GM20431 (cell line): Measurements from ENCODE around the gene TMIGD2.

Source experiments
- in situ Hi-C: fragments of 300-500 bp; cut with MseI, MboI; formaldehyde crosslinking; loops from one replicate; pipeline ENCODE4 v1.15.0; 2020; ENCODE audit warnings: low sequenced_read_pairs; ENCODE audit not compliant: unreplicated experiment

Gene TMIGD2

DNA sequence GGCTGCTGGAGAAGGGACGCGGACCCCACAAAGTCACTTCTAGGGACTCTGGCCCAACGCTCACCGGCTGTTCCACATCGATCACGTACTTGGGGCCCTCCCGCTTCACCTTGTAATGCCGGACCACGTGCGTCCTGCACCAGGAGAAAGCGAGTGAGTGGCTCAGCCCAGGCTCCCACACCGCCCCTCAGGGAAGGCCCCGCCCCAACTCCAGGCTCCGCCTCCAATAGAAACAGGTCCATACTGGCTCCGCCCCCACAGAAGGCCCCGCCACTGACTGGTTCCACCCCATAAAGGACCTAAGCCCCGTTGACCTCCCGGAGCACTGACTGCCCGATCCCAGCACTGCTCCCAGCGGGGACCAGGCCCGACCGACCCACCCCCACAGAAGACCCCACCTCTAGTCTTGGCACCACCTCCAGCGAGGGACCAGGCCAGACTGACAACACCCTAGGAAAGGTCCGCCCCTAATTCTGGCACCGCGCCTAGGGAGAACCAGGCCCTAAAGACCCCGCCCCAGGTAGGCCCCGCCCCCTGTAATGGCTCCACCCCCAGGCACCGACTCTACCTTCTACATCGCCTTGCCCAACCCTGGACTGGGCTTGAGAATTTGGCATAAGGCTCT, 25.2 kb upstream of the TMIGD2 start:
- in situ Hi-C loops, result no loop called here

DNA sequence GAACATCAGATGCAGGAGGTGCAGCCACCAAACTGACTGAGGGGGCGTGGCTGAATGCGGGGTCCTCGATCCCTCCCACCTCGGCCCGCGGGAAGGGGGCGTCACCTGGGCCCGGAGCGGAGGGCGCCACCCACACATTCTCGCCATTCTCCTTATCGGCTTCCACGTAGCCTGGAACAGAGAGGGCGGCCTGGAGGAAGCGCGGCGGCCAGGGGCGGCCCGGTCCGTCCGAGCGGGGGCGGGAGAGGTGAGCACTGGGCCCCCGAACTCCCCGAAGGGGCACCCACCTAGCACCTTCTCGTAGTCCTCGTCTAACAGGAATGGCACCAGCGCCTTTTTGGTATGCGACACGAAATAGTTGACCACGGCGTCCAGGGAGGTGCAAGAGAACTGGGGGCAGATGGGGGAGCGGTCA, 24.7 kb upstream of the TMIGD2 start:
- in situ Hi-C loops, result no loop called here

DNA sequence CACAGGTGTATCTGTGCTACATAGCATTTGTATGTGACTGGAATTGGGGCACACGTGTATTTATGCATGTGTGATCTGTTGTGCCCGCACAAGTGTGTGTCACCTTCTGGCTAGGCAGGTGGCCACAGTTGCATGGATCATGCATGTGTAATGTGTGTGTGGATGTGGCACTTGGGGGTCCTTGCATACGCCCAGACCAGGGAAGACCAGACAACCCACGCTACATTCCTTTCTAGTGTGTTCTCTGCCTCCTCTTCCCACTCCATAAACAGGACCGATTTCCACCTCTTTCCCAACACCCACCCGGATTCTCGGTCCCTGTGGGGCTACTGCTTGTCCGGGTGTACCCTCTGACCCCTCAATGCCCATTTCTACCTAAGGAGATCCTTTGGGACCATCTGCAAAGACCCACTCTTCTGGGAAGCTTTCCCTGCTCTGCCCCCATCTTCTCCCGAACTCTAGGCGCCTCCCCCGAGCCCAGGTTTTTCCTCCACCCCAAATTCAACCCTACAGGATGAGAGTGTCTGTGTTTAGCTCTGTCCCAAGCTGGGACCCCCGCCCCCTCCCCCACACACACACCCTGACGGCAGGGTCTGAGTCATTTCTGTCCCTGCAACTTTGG, 24.1 kb upstream of the TMIGD2 start:
- in situ Hi-C loops, result no loop called here

DNA sequence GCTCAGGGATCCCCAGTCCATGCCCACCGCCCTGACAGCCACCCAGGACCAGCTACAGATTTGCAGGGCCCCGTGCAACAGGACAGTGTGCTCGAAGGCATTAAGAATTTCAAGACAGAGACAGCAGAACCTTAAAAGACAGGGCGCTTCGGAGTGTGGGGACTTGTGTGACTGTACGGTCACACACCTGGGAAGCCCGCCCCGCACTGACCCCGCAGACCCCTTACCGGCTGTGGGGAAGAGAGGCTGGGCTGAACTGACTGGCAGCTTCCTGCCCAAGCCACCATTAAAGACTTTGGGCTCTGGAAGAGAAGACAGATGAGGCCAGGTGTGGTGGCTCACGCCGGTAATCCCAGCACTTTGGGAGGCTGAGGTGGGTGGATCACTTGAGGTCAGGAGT, 22.0 kb upstream of the TMIGD2 start:
- in situ Hi-C loops, result no loop called here

DNA sequence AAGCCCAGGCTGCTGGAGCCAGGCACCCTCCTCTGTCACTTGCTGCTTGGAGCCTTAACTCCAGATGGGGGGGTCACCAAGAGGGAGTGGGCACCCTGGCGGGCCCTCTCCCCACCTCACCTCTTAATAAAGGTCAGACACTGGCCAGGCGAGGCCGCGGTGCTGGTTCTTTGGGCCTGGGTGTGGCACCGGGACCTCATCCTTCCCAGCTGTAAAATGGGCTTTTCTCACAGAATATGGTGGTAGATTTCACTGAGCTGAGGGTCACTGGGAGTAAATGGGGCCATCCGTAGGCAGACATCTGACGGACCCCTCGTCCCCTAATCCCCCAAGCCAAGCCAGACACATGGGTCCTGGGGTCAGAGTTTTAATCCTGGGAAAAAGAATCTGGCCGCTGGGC, 21.5 kb upstream of the TMIGD2 start:
- in situ Hi-C loops, result no loop called here

DNA sequence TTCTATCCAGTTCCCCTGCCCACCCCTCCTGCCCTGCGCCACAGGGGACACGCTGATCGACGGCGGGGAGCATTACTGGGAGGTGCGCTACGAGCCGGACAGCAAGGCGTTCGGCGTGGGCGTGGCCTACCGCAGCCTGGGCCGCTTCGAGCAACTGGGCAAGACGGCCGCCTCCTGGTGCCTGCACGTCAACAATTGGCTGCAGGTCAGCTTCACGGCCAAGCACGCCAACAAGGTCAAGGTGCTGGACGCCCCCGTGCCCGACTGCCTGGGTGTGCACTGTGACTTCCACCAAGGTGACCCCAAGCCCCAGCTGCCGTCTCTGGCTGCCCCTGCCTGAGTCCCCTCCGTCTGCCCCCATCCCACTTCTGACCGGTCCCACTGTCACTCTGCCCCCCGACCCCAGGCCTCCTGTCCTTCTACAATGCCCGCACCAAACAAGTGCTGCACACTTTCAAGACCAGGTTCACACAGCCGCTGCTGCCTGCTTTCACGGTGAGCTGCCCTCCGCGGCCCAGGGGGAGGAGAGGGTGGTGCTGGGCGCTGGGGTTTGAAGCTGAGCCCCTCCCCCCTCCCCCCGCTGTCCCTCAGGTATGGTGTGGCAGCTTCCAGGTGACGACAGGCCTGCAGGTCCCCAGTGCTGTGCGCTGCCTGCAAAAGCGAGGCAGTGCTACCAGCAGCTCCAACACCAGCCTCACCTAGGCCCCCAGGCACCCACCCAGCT, 20.9 kb upstream of the TMIGD2 start:
- in situ Hi-C loops, result no loop called here

DNA sequence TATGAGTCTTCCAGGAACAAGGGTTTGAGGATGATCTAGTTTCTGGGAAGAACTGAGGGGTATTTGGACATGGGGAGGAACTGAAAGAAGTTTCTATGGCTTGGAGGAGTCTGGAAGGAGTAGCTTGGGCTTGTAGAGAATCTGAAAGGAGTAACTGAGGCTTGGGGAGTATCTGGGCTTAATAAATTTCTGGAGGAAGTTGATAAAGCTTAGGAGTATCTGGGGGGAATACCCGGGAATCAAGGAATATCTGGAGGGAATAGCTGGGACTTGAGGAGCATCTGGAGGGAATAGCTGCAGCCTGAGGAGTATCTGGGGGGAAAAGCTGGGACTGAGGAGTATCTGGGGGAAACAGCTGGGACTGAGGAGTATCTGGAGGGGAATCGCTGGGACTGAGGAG, 18.2 kb upstream of the TMIGD2 start:
- in situ Hi-C loops, result no loop called here

DNA sequence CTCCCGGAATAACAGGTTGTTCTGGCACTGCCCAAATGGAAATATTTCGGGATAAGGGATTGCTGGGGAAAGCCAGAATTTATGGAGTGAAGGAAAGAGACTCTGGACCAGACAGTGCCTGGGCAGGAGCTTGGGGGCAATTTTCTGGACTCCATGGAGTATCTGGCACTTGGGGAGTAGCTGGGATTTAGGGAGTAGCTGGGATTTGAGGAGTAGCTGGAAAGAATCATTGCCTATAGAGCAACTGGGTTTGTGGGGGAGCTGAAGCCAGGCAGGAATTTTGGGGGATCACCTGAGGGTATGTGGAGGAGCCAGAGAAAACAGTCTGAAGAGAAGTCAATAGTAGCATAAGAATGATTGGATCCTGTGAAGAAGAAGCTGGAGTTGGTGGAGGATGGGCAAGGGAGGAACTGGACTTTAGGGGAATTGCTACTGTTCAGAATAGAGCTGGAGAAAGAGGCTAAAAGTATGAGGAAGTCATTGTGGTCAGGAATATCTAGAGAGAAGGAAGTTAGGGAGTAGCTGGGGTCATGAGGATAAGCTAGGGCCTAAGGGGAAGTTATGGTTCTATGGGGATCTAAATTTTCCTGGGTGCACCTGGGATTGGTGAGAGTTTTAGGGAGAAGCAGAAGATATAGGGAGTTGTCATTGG, 17.0 kb upstream of the TMIGD2 start:
- in situ Hi-C loops, result no loop called here

DNA sequence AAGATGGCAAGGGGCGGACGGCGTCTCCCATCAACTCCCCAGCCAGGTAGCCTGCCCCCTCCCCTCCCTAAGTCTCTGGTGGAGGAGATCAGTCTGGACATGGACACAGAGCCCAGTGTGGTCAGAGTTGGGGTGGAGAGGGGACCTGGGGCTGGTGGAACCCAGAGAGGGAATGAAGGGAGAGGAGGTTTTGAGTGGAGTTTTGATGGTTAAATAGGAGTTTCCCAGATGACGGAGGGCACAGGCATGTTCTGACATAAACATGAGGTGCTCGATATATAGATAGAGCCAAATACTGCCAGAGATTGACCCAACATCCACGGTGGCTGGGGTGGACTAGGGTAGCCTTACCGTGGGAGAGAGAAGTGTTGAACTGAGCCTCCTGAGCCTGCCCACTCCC, 16.3 kb upstream of the TMIGD2 start:
- in situ Hi-C loops, result no loop called here

DNA sequence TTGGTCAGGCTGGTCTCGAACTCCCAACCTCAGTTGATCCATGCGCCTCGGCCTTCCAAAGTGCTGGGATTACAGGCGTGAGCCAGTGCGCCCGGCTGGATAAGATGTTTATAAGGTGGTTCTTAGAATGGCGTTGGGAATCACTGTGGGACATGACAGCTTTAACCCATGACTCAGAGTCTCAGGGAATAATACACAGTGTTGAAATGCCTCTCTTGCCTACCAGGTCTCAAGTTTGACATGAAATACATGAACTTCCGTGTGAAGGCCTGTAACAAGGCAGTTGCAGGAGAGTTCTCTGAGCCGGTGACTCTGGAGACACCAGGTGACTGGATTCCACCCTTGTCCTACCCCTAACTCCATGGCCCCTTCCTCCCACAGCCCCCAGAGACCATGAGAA, 14.8 kb upstream of the TMIGD2 start:
- in situ Hi-C loops, result no loop called here

DNA sequence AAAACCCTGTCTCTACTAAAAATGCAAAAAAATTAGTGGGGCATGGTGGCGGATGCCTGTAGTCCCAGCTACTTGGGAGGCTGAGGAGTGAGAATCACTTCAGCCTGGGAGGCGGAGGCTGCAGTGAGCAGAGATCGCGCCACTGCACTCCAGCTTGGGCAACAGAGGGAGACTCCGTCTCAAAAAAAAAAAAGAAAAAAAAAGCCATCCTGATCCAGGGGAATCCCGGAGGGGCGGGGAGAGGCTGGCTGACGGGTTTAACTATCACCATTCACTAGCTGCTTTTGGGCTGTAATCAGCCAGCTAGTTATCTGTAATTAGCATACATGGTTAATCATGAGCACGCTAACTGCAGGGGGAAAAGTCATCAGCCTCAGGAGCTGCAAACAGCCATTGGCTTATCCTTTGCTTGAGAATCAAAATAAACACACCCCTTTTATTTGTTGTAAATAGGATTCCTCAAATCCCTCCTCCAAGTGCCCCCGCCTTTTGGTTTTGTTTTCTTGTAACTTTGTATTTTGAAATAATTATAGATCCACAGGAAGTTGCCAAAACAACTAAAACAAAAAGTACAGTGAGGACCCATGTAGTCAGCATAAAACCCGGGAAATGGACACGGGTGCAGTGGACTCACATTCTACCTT, 11.8 kb upstream of the TMIGD2 start:
- in situ Hi-C loops, result no loop called here

DNA sequence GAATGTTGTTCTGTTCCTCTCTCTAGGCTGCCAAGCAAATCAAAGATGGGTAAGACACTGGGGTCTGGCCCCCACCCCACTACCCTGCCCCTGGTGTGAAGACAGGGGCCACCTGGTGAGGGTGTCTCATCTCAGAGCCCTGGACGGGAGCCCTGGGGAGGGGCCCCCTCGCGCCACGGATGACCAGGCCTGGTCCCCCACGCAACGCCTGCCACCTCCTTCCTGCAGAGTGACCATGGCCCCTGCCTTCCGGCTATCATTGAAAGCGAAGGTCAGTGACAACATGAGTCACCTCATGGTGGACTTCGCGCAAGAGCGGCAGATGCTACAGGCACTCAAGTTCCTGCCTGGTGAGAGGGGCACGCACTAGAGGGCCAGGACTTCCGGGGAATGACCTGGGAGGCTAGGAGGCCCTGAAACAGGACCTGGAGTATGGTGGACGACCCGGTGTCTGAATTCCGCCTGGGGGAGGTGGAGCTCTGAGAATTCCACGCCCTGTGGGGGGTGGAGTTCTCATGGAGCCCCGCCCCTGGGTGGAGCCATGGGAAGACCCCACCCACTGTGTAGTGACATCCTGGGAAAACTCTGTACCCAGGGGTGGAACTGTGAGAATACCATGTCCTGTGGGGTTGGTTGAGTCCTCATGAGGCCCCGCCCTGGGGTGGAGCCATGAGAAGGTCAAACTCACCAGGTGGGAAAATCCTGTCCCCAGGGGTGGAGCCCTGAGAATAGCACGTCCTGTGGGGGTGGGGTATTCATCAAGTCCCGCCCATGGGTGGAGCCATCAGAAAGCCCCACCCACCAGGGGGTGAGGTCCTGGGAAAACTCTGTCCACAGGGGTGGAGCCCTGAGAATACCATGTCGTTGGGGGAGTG, 8.3 kb upstream of the TMIGD2 start:
- in situ Hi-C loops, result no loop called here

DNA sequence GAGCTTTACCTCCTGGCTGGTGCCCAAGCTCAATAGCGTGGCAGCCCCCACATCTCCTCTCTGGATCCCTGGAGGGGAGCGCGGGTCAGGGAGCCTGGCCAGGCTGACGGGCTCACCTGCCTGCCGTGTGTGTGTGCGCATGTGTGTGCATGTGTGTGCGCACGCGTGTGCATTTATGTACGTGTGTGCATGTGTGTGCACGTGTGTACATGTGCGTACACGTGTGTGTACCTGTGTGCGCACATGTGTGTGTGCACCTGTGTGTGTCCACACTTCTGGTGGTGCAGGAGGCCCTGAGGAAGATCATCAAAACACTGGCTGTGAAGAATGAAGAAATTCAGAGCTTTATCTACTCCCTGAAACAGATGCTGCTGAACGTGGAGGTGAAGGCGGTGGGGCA, 3.5 kb upstream of the TMIGD2 start:
- in situ Hi-C loops, result no loop called here

DNA sequence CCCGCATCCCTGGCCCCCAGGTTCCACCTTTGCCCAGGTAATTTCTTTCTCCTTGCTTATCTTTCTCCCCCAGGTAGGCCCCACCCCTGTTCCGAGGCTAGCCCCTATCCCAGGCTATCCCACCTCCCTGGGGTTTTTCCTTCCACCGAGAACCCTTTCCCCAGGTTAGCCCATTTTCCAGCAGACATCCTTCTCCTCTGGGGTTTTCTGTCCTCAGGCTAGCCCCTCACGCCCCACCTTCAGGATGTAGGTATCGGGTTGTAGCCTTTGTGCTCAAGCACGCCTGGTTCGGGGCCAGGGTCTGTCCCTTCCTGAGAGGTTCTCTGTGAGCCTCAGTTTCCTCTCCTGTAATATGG, 3.0 kb upstream of the TMIGD2 start:
- in situ Hi-C loops, result no loop called here

DNA sequence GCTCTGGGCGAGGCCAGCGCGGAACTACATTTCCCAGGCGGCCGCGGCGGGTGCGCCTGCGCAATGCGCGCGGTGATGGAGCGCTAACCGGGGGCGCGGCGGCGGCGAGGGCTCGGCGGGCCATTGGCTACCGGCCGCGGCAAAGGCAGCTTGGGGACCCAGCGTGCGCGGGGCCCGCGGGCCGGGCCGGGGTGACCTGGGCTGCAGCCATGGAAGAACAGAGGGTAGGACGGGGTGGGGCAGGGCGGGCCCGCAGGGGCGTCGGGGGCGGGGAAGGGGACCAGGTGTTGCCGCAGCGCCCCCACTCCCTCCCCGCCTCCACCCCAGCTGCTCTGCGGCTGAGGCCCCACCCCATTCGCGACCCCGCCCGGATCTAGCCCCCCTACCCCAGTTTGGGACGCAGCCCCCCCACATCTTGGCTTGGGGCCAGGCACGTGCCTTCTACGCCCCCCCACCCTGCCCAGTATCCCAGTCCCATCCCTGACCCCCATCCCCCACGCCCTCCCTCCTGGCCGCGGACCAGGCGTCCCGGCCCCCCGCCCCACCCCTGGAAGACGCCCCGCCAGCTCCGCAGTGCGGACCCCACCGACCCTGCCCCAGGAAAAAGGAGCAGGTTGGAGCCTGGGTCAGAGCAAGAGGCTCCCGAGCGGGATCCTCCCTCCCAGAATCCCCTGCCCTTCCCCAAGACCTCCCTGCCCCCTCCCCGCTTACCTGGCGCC, 2.5 kb upstream of the TMIGD2 start, which contains the start of gene FSD1:
Gene FSD1 (plus strand): TSS at position 61 of the 719 bp plus-strand sequence. CDS start 149 bp downstream, at position 210.
- in situ Hi-C loops, result no loop called here

DNA sequence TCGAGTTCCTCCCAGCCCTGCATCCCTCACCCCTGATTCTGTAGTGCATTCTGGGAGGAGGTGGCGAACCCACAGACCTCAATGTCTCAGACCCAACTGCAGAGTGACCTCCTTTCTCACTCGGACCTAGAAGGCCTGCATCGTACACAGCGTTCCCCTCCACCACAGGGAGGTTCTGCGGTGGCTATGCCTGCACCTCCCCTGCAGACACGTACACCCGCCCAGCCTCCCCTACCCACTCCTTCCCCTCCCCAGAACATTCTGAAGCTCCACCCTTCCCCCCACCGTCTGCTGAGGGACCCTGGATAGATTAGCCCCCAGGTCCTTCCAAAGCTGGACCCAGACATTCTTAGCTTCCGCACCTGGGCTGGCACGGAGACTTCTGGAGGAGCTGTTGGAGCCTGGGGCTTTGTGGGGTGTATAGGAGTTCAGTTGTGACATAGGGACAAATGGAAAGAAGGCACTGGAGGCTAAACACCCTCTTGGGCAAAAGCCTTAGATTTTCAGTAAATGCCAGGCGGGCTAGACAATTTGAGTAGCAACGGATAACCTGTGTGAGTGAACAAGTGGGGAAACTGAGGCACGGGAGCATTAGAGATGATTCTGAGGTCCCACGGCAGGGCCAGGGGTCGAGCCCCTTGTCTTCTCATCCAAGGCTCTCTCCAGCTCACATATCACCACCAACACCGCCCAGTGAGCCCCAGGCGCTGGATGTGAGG, 1.8 kb upstream of the TMIGD2 start:
- in situ Hi-C loops, result no loop called here

DNA sequence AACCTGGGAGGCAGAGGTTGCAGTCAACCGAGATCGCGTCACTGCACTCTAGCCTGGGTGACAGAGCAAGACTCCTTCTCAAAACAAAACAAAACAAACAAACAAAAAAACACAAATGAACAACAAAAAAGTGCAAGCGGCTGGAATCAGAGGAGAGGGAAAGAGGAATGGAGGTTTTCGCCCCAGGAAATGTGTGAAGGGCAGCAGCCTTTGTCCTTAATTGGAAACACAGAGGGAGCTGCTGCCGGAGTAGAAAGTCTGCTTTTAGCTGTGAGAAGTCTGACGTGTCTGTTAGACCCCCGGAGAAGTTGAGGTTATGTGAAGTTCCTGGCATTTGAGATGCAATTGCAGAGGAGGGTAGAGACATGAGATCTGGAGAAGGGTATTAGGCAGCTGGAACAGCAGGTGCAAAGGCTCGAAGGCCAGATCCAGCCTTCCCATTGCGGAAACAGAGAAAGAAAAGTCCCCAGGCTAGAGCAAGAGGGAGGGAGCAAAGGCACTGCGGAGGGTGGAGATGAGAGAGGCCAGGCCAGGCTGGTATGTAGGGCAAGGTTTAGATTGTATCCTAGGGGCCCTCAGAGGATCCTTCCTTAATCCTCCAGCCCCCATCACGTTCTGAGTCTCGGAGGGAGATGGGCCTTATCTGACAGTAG, 473 bp downstream of the TMIGD2 start:
- in situ Hi-C loops, result no loop called here

DNA sequence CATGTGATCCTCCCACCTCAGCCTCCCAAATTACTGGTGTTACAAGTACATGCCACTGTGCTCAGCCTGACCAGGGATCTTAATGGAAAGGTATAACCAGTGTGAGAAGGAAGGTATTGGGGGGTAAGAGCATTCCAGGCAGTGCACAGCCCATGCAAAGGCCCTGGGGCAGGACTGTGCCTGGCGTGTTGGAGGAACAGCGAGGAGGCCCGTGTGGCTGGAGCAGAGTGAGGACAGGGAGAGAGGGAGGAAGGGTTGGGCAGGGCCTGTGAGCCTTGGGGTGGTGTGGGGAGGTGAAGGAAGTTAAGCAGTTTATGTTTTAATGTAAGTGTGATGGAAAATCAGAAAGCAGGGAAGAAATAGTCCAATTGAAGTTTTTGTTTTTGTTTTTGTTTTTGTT, 1.6 kb downstream of the TMIGD2 start:
- in situ Hi-C loops, result no loop called here
